Hepatocyte (in vitro differentiated cells): ENCODE measurements around the gene PEX6. TPM values are rescaled to one million over a fixed set of nuclear protein-coding genes. Genes with fewer than 3 reads are reported as not detected.
"Not testable (repeated sequence)": the region's sequence is repeated elsewhere in the genome, so short reads cannot be mapped to it uniquely, and the experiment has no call there.

ENCODE experiments used
- DNase-seq: peaks from one replicate; pipeline ENCODE4 v3.0.0-alpha.2; 2016; ENCODE audit warnings: low spot score
- H2AFZ ChIP-seq: fragments of 200-600 bp; sonication (generic); 2 replicates; pipeline ENCODE4 v1.6.0; 2016; ENCODE audit warnings: antibody characterized with exemption, mild to moderate bottlenecking
- H3K27ac ChIP-seq: fragments of 200-600 bp; sonication (generic); 2 replicates; pipeline ENCODE4 v1.5.1; 2016; ENCODE audit warnings: mild to moderate bottlenecking
- H3K27me3 ChIP-seq: fragments of 200-600 bp; sonication (generic); 2 replicates; pipeline ENCODE4 v1.6.1; 2016
- H3K36me3 ChIP-seq: fragments of 200-600 bp; sonication (generic); replicated peaks from 2 replicates; pipeline ENCODE4 v1.5.1; 2016; ENCODE audit warnings: low read depth; ENCODE audit not compliant: insufficient read depth
- H3K4me1 ChIP-seq: fragments of 200-600 bp; sonication (generic); 2 replicates; pipeline ENCODE4 v1.5.1; 2016; ENCODE audit warnings: mild to moderate bottlenecking, moderate library complexity; ENCODE audit not compliant: insufficient read depth
- H3K4me2 ChIP-seq: fragments of 200-600 bp; sonication (generic); 2 replicates; pipeline ENCODE4 v1.6.0; 2016
- H3K4me3 ChIP-seq: fragments of 200-600 bp; sonication (generic); 2 replicates; pipeline ENCODE4 v1.5.1; 2016; ENCODE audit warnings: mild to moderate bottlenecking
- H3K79me2 ChIP-seq: fragments of 200-600 bp; sonication (generic); 2 replicates; pipeline ENCODE4 v1.6.0; 2017; ENCODE audit warnings: mild to moderate bottlenecking
- H3K9me2 ChIP-seq: fragments of 200-600 bp; sonication (generic); replicated peaks from 2 replicates; pipeline ENCODE4 v1.6.0; 2017; ENCODE audit warnings: mild to moderate bottlenecking; ENCODE audit not compliant: insufficient read depth
- H3K9me3 ChIP-seq: fragments of 200-600 bp; sonication (generic); 2 replicates; pipeline ENCODE4 v1.5.1; 2016; ENCODE audit warnings: low read depth, mild to moderate bottlenecking
- H4K20me1 ChIP-seq: fragments of 200-600 bp; sonication (generic); 2 replicates; pipeline ENCODE4 v1.6.0; 2016; ENCODE audit warnings: mild to moderate bottlenecking; ENCODE audit not compliant: insufficient read depth, poor library complexity, severe bottlenecking
- EZH2 ChIP-seq: fragments of 200-600 bp; sonication (generic); IDR thresholded peaks from 2 replicates; pipeline ENCODE4 v1.6.1; 2016; ENCODE audit warnings: antibody characterized with exemption, mild to moderate bottlenecking, borderline replicate concordance
- EZH2phosphoT487 ChIP-seq: fragments of 200-600 bp; sonication (generic); IDR thresholded peaks from one replicate; pipeline ENCODE4 v1.6.1; 2018; ENCODE audit warnings: antibody characterized with exemption, mild to moderate bottlenecking, low read depth, moderate library complexity; ENCODE audit not compliant: unreplicated experiment, severe bottlenecking
- WGBS: methylation state at CpG from one replicate; pipeline ENCODE4 v1.1.6; 2016; ENCODE audit warnings: low lambda C conversion rate; ENCODE audit errors: missing lambda C conversion rate; 5-methylcytosine and 5-hydroxymethylcytosine counted together
- polyA plus RNA-seq: library from polyadenylated mRNA; unstranded; fragments of >200 nt; fragmentation: Nextera tagmentation; extraction: Ambion mirVana; gene quantifications from 2 replicates; pipeline ENCODE4 v1.2.1, GENCODE V29; 2016
- total RNA-seq: library from RNA; depleted of rRNA; stranded (reverse); fragments of >200 nt; gene quantifications from 2 replicates; pipeline ENCODE4 v1.2.3, GENCODE V29; 2014
- TF ChIP-seq, protein P1 (sequence below): fragments of 200-600 bp; sonication (generic); IDR thresholded peaks from 2 replicates; pipeline ENCODE4 v1.5.1; 2016; ENCODE audit warnings: antibody characterized with exemption, mild to moderate bottlenecking; ENCODE audit not compliant: poor library complexity

The PEX6 gene
- total and polyA plus RNA-seq, 2 experiments from 2014 or later: 39.4 to 46.1 TPM

DNA sequence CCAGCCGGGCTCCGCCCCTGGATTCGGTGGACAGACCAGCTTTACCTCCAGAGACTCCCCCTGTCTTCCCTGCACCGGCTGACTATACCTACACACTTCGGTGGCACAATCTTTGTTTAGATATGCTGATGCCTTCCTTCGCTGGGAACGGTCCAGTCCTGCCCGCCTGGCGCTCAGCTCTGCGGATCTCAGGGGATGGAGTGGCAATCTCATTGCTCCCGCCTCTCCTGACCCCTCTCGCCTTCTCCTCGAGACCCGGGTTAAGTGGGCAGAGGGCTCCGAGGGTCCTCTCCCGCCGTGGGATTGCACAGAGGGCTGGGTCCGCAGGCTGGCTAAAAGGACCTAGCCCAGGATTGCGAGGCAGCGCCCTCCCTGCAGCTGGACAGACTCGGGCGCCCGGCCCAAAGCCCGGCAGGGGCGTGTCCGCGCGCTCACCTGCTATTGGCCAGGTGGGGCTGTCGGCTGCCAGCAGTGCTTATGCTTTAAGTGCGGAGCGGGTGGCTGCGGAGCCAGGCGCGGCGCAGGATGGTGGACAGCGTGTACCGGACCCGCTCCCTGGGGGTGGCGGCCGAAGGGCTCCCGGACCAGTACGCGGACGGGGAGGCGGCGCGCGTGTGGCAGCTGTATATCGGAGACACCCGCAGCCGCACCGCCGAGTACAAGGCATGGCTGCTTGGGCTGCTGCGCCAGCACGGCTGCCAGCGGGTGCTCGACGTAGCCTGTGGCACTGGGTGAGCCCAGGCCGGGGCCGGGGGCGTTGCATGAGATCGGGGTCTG lies 18.6 kb downstream of the PEX6 start, which contains the start of gene GNMT:
GNMT (plus strand) TSS at position 512 of the 777 bp plus-strand sequence; CDS start at position 526, 14 bp downstream.
- DNase-seq: peak; percentile 77
- peak; percentile 44 for TF ChIP-seq EZH2
- TF ChIP-seq, protein P1, sequence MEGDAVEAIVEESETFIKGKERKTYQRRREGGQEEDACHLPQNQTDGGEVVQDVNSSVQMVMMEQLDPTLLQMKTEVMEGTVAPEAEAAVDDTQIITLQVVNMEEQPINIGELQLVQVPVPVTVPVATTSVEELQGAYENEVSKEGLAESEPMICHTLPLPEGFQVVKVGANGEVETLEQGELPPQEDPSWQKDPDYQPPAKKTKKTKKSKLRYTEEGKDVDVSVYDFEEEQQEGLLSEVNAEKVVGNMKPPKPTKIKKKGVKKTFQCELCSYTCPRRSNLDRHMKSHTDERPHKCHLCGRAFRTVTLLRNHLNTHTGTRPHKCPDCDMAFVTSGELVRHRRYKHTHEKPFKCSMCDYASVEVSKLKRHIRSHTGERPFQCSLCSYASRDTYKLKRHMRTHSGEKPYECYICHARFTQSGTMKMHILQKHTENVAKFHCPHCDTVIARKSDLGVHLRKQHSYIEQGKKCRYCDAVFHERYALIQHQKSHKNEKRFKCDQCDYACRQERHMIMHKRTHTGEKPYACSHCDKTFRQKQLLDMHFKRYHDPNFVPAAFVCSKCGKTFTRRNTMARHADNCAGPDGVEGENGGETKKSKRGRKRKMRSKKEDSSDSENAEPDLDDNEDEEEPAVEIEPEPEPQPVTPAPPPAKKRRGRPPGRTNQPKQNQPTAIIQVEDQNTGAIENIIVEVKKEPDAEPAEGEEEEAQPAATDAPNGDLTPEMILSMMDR: no peak
- Histone ChIP-seq H3K36me3 (no peaks in the 10 kb centered on the region), H3K9me3 (no peaks in the 10 kb centered on the region), H3K27me3 (no peaks in the 10 kb centered on the region), H2AFZ (peak within 1 kb of the TSS; percentile 92), H3K79me2 (no peaks in the 10 kb centered on the region), H4K20me1 (no peaks in the 10 kb centered on the region), H3K9me2 (no peaks in the 10 kb centered on the region), H3K27ac (no peak within 1 kb of the TSS), H3K4me1 (peaks cover 14% of the 10 kb centered on the region), H3K4me3 (peak within 1 kb of the TSS; percentile 52), H3K4me2 (peak within 1 kb of the TSS; percentile 100)
- WGBS: 5% methylated on average over 43 of the region's 62 CpGs

GRCh38 chr6:42959917-42960242 lies 19.1 kb downstream of the PEX6 start:
- TF ChIP-seq, protein P1: no peak
- TF ChIP-seq EZH2: no peak
- no peak for TF ChIP-seq EZH2phosphoT487
- no peaks in the 10 kb centered on the region for H3K27me3 ChIP-seq
- H3K27ac ChIP-seq: no peak overlapping the region
- no peaks in the 10 kb centered on the region for H3K9me3 ChIP-seq
- 29% methylated on average over 13 of the region's 13 CpGs for WGBS
- DNase-seq: no peak
- no peaks in the 10 kb centered on the region for H3K79me2 ChIP-seq
- peak overlapping the region; percentile 100 for H3K4me2 ChIP-seq
- H3K4me1 ChIP-seq: peaks cover 14% of the 10 kb centered on the region
- H3K36me3 ChIP-seq: no peaks in the 10 kb centered on the region
- peak overlapping the region; percentile 52 for H3K4me3 ChIP-seq
- peak overlapping the region; percentile 92 for H2AFZ ChIP-seq
- H4K20me1 ChIP-seq: no peaks in the 10 kb centered on the region
- no peaks in the 10 kb centered on the region for H3K9me2 ChIP-seq

- no peak for DNase-seq
- Histone ChIP-seq H2AFZ (no peak overlapping the region), H3K4me2 (no peak overlapping the region), H3K9me2 (no peaks in the 10 kb centered on the region), H3K4me1 (peaks cover 14% of the 10 kb centered on the region), H3K9me3 (no peaks in the 10 kb centered on the region), H3K27ac (no peak overlapping the region), H3K27me3 (no peaks in the 10 kb centered on the region), H3K79me2 (no peaks in the 10 kb centered on the region), H3K4me3 (no peak overlapping the region), H3K36me3 (no peaks in the 10 kb centered on the region), H4K20me1 (no peaks in the 10 kb centered on the region)
- WGBS: 85% methylated on average over 8 of the region's 8 CpGs
- TF ChIP-seq EZH2 (no peak), EZH2phosphoT487 (no peak)
- TF ChIP-seq, protein P1: no peak
Observed at GRCh38 chr6:42958125-42958524, 20.9 kb downstream of the PEX6 start.

GRCh38 chr6:42954405-42954804 lies 24.6 kb downstream of the PEX6 start:
- 87% methylated on average over 4 of the region's 4 CpGs for WGBS
- H3K4me2 ChIP-seq, H3K9me2 ChIP-seq, H3K9me3 ChIP-seq, H3K79me2 ChIP-seq, H3K4me3 ChIP-seq, H3K27ac ChIP-seq, H3K36me3 ChIP-seq, H2AFZ ChIP-seq, DNase-seq, H3K27me3 ChIP-seq, H3K4me1 ChIP-seq, H4K20me1 ChIP-seq: not testable (repeated sequence)
